HG03139 (cell line): ENCODE data around the gene GPATCH3.
"Not testable (repeated sequence)": the region's sequence is repeated elsewhere in the genome, so short reads cannot be mapped to it uniquely, and the experiment has no call there.

Source experiments
- ATAC-seq: cut with Tn5 transposase; IDR thresholded peaks from one replicate; pipeline ENCODE4 v1.9.1; 2021; ENCODE audit not compliant: unreplicated experiment

GPATCH3 gene

DNA sequence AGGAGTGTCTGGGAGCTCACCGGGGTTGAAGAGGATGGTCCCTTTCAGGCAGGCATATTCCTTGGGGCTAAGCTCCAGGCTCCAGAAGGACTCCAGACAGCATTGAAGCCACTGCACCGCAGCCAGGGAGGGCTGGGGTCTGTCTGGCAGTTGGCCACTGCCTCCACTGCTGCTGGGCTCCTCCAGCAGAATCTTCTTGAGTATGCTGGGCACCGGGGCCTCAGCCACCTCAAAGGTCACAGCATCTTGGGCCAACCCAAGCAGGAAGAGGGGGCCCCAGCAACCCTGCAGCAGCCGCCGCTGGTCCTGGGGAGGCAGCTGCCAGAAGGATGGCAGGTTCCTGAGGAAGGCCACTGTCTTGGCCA, 13.1 kb upstream of the GPATCH3 start:
- no peak for ATAC-seq

- ATAC-seq, result no peak
These were observed 11.9 kb upstream of the GPATCH3 start for GRCh38 chr1:26912147-26912490.

DNA sequence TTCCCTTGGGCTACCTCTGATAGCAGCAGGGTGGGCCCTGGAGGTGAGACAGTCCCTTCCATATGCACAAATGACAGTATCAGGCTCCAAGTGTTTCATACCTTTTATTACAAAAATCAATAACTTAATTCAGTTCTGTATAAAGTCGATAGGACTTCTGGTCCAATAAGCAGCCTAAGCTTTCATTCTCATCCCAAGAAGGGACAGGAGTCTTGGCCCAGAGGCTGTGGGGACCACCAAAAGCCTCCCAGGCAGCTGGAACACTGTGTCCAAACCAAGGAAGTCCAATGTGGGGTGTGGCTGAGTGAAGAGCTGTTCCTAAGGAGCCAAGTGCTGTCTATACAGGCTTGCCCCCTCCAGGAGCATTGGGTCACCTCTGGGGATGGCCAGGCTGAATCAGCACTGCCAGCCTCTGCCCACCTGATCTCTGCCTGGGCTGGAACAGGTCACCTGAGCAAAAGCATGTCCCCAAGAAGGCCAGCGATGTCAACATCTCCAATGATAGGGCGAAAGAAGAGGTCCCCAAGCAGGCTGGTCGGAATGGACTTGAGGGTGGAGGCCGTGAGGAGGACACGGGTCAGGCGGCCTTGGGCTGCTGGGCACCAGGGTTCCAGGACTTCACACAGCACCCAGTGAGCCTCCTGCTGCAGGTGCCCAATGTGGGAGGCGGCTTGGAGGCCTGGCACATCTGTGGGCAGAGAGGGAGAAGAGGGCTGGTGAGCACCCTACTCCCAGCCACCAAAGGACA, 11.3 kb upstream of the GPATCH3 start:
- no peak for ATAC-seq

DNA sequence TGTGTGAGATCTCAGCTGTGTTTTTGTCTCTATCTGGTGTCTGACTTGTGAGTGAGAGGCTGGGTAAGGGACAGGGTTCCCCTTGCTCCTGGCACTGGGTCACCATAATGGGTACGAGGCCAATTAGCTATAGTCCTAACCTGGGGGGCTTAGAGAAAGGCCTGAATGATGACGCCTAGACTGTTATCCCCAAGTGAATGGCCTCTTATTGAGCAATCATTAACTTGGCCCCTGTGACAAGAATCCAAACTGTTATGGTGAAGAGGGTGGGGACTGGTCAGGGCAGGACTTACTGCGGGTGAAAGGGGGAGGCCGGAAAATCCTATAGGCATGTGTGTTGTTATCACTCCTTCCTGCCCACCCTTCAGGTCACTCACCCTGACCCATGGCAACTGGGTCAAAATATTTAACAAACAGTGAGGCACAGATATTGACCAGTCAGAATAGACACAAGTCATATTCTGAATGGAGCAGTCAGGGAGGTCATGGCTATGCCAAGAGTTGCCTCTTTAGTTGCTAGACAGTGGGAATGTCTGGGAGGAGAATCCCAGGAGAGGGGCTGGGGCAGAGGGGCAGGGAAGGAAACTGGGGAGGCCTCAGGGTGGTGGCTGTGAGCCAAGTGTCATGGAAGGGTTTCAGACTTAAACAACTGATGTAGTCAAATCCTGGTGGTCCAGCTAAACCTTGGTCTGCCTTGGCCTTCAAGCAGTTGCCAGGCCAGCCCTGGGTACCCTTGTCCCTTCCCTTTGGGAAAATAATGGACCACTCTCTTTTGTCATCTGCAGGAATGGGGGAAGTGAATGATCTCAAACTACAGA, 10.3 kb upstream of the GPATCH3 start:
- ATAC-seq, result no peak

- no peak for ATAC-seq
These were observed 9.7 kb upstream of the GPATCH3 start for GRCh38 chr1:26909951-26910342.

- ATAC-seq, result no peak
These were observed 7.0 kb upstream of the GPATCH3 start for GRCh38 chr1:26907071-26907917.

- ATAC-seq, result no peak
These were observed 696 bp upstream of the GPATCH3 start for GRCh38 chr1:26900815-26901511.

- ATAC-seq, result no peak
These were observed 2.9 kb downstream of the GPATCH3 start for GRCh38 chr1:26897351-26897750.

- ATAC-seq, result no peak
These were observed 6.0 kb downstream of the GPATCH3 start for GRCh38 chr1:26894263-26894662.

GRCh38 chr1:26890467-26890796, 9.8 kb downstream of the GPATCH3 start:
- ATAC-seq, result peak; percentile 17

DNA sequence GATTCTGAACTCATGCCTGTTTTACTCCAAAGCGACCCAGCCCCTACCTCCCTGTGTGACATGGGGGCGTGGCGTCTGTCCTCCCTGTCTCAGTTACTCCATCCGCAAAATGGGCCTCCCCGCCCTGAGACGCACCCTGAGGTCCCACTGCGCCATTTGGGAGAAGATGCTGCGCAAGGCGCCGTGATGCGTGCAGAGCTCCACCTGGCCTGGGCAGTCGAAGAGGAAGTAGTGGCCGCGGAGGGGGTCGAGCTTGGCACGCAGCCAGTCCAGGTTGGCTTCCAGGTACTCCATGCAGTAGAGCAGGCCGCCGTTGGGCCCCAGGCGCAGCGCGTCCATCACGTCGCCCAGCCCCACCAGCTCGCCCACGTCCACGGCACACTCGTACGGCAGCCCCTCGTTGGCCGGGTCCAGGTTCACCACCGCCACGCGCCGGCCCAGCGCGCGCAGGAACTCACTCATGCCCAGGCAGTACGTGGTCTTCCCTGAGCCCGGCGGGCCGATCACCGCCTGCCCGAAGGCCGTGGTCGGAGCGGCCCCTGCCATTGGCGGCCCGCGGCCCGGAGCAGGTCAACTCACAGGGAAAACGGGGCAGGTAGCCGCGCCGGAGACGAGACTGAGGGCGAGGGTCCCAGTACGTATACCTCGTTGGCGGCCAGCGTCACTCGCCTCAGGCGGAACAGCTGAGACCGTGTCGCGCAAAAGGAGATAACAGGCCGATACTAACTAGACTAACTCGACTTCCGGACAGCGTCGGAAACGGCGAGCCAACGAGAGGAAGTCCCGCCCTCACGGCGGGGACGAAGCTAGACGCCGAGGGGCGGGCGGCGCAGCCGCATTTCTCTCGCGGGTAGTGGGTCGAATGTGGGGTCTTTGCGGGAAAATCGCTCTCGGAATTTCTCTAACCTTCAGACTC, 10.5 kb downstream of the GPATCH3 start, which contains the start of gene GPN2:
Gene GPN2, minus strand, starts transcription at position 733 of the 916 bp plus-strand sequence. Its CDS starts 187 bp downstream, at position 546.
- ATAC-seq, result peak; percentile 81

DNA sequence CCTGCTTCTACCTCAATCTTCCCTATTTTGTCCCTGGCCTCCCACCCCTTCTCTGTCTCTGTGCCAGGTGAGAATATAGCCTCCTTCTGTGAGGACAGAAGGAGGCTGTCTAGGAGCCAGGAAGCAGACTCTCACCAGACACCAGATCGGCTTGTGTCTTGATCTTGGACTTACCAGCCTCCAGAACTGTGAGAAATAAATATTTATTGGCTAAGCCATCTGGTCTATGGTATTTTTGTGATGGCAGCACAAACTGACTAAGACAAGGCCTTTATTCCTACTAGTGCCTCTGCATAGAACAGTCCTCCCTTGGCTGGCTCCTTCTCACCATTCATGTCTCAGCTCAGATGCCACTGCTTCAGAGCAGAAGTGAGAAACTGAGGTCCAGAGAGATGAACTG, 12.0 kb downstream of the GPATCH3 start:
- ATAC-seq, result no peak

- no peak for ATAC-seq
These were observed 13.1 kb downstream of the GPATCH3 start for GRCh38 chr1:26887125-26887524.

- ATAC-seq, result no peak
These were observed 17.4 kb downstream of the GPATCH3 start for GRCh38 chr1:26882696-26883463.

DNA sequence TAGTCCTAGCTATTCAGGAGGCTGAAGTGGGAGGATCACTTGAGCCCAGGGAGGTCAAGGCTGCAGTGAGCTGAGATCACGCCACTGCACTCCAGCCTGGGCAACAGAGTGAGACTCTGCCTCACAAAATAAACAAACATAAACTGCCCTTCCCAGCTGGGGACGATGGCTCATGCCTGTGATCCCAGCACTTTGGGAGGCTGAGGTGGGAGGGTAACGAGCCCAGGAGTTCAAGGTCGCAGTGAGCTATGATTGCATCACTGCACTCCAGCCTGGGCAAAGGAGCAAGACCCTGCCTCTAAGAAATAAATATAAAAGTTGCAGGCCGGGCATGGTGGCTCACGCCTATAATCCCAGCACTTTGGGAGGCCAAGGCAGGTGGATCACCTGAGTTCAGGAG, 18.7 kb downstream of the GPATCH3 start:
- not testable (repeated sequence) for ATAC-seq

- no peak for ATAC-seq
These were observed 20.5 kb downstream of the GPATCH3 start for GRCh38 chr1:26879793-26880192.

DNA sequence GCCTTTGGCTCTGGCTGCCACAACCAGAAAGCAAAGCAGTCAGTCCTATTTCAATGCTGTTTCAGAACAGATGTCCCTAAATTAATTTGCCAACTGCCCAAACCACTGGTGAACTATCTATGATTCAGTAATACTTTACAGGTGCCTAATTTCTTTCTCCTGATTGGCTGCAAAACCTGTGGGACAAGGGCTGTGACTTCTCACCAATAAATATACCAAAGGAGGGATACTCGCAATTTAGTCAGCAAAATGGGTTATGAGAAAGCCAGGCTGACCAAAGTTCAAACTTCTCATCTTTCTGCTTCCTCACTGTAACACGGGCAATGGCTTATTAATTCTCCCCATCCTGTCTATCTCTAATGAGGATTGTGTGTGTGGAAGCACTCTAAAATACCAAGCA, 22.9 kb downstream of the GPATCH3 start:
- no peak for ATAC-seq

DNA sequence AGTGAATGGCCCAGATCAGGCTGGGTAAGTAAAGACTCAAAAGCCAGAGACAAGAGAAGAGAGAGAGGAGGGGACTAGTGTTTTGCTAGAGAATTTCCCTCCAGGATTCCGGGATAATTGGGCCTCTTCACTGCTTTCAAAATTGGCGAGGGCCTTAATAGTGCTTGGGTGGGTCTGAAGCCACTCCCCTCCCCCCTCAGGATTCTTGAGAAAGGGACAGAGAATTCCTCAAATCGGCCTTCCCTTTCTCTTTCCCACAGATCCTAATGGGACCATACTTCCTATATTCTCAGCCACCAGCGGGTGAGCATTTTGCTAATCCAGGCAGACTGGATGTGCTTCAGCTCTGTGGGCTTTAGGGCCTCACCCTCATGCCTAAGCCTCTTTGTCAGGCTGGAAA, 25.4 kb downstream of the GPATCH3 start:
- no peak for ATAC-seq

GRCh38 chr1:26873097-26873496, 27.2 kb downstream of the GPATCH3 start:
- not testable (repeated sequence) for ATAC-seq
